Left renal pelvis (tissue), 4 donors: ENCODE results near the gene PPP1R1A. TPM values are rescaled to one million over a fixed set of nuclear protein-coding genes. Genes with fewer than 3 reads are reported as not detected.

Experiments used
- DNase-seq, 4 donors: peaks; one replicate each; pipeline ENCODE4 v3.0.0-alpha.2; 2013; ENCODE audit warnings: low read depth in 4 of 4, low spot score in 3 of 4
- polyA plus RNA-seq, 4 donors: library from polyadenylated mRNA; unstranded; fragments of 120-200 nt; gene quantifications; one replicate each; pipeline ENCODE4 v1.2.1, GENCODE V29; 2013; ENCODE audit not compliant: insufficient read length in 4 of 4

PPP1R1A gene
- polyA plus RNA-seq, 4 donors, result 4.3 to 54.6 (median 51.7) TPM

DNA sequence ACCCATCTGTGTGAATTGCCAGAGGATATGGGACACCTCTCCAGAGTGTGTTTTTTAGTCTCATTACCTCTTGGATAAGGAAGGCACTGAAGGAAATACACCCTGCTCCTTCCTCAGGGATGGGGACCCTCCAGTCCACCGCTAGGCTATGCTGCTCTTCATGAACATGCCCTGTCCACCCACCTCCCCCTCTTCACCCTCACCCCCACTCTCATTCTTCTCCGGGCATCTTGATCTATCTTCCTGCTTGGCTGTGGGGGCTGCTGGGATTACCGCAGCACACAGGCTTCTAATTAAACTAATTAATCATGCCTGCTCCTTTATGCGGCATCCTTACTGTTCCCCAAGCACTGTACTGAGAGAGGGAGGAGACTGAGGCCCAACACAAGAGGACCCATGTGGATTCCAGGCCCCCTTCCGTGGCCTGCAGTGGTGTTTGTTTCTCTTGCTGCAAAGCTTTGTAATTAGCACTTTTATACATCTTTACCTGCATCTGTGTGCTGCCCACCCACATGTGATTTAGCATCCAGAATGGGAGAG is 46.6 kb downstream of the PPP1R1A start:
- DNase-seq, result no peak

DNA sequence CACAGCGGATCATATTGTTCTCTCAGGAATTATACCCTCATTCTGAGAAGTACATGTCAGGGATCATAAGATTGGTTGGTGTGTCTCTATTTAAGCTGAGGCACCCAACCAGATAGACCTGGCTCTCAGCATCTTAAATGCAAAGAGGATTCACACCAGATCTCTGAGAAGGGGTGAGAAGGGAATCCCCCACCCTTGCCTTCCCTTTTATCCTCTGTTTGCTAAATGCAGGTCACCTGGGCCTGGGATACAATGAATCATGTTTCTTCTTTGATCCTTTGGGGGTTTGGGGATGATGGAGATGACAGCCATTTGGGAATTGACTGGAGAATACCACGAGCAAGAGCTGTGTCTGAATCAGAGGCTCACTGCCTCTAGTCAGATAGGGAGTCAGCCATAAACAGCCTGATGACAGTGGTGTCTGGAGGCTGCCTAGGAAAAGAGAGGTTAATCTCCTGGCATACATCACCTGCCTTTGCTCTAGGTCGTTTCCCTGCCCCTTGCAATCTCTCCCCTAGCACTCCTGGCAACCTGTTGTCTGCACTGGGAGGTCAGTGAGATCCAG is 50.2 kb downstream of the PPP1R1A start:
- no peak for DNase-seq

DNA sequence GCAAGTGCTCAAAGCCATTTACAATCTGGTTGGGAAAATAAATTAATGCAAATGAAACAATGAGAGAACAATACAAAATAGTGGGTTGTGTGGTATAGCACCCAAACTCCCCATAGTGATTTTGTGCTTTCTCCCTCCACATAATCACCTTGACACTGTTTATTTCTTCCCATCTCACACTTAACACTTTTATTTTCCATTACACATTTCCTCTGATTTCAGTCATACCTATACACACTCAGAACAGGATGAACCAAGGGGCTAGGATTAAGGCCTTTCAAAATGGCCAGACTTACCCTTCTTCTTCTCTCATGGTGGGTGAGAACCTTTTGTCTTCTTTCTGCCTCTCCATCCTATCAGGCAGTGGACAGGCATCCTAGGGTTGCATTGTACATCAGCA is 53.0 kb downstream of the PPP1R1A start:
- DNase-seq, result no peak

DNA sequence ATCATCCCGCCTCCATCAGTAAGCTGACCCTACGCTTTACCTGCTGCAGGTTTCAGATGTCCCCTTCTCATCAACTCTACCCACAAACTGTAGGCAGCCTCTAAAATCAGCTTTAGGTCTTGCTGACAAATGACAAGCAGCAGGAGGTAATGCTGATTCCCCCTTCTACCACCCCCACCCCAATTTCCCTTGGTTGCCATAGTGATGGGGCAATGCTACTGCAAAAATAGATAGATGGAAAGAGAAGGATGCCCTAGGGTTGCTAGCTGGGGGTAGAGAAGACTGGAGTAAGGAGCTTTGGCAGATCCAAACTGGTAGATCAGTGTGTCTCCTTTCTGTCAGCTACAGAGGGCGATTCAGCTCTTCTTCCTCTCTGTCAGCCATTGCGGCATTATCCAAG is 58.9 kb downstream of the PPP1R1A start:
- no peak for DNase-seq

Other genes starting within 250 kb of the PPP1R1A start
- gene GPR84, start 224.2 kb downstream of the PPP1R1A start, polyA plus RNA-seq, result 1 to 10 TPM in 1 of 4 donors, under 1 TPM in 2, not detected in 1; 0.11 to 1.5 (median 0.26) TPM
- 10 to 100 TPM; 12.4 to 16.5 (median 14.1) TPM for gene ZNF385A, start 203.9 kb downstream of the PPP1R1A start, polyA plus RNA-seq
- 10 to 100 TPM; 41.6 to 59.2 (median 46.7) TPM for gene ITGA5, start 169.4 kb downstream of the PPP1R1A start, polyA plus RNA-seq
- under 1 TPM in 1 of 4 donors, not detected in 3; 0.11 TPM for gene GTSF1, start 115.1 kb downstream of the PPP1R1A start, polyA plus RNA-seq
- gene NCKAP1L, start 90.9 kb downstream of the PPP1R1A start, polyA plus RNA-seq, result 1 to 10 TPM; 3.1 to 8.9 (median 3.5) TPM
- 1 to 10 TPM; 5.1 to 9.5 (median 9.1) TPM for gene PDE1B, start 39.1 kb downstream of the PPP1R1A start, polyA plus RNA-seq
- gene LACRT, start 46.2 kb upstream of the PPP1R1A start, polyA plus RNA-seq, result not detected
- gene DCD, start 59.7 kb upstream of the PPP1R1A start, polyA plus RNA-seq, result not detected